ENCODE results near the gene ERCC3. TPM values are rescaled to one million over a fixed set of nuclear protein-coding genes. Genes with fewer than 3 reads are reported as not detected.
"Not testable (repeated sequence)": the region's sequence is repeated elsewhere in the genome, so short reads cannot be mapped to it uniquely, and the experiment has no call there.

ERCC3 gene
- total RNA-seq, 2 donors from 2014 or later = 33.5 to 43.5 TPM

DNA sequence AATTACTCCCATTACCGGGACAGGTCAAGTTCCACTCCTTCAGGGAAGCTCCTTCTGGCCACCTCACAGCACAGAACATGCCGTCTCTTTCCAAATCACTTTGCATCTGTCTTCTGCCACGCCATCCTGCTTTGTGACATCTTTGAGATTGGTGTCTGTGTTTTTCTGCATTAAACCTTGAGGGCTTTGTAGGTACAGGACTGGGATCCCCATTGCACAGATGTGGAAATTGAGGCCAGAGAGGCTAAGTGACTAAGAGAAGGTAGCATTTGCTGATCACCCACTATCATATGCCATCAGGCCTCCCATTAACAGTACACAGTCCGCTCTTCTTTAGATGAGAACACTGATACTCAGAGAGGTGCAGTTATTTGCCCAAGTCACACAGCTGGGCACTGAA lies 64.4 kb downstream of the ERCC3 start:
- peaks cover 2% of the 10 kb centered on the region for H3K9me3 ChIP-seq (ENCODE audit: control insufficient read depth, low read length, poor library complexity, severe bottlenecking)
- Mint-ChIP-seq H3K27me3 (peaks cover 34% of the 10 kb centered on the region), H3K27ac (no peak overlapping the region), H3K36me3 (ENCODE audit: low read depth) (peaks cover 3% of the 10 kb centered on the region), H3K4me1 (peaks cover 4% of the 10 kb centered on the region), H3K4me3 (no peak overlapping the region)
- DNase-seq (no peak), ATAC-seq (no peak)

- no peak overlapping the region for H3K27ac Mint-ChIP-seq
- peaks cover 46% of the 10 kb centered on the region for H3K27me3 Mint-ChIP-seq
- peaks cover 3% of the 10 kb centered on the region for H3K36me3 Mint-ChIP-seq (ENCODE audit: low read depth)
- peaks cover 2% of the 10 kb centered on the region for H3K9me3 ChIP-seq (ENCODE audit: control insufficient read depth, low read length, poor library complexity, severe bottlenecking)
- DNase-seq = no peak
- no peak for ATAC-seq
- peaks cover 5% of the 10 kb centered on the region for H3K4me1 Mint-ChIP-seq
- no peak overlapping the region for H3K4me3 Mint-ChIP-seq
Observed at GRCh38 chr2:127228102-127228501, 65.8 kb downstream of the ERCC3 start.

GRCh38 chr2:127227264-127227660 lies 66.7 kb downstream of the ERCC3 start:
- ATAC-seq; DNase-seq; H3K4me3 Mint-ChIP-seq; H3K27ac Mint-ChIP-seq; H3K9me3 ChIP-seq (ENCODE audit: control insufficient read depth, low read length, poor library complexity, severe bottlenecking); H3K4me1 Mint-ChIP-seq; H3K36me3 Mint-ChIP-seq (ENCODE audit: low read depth): not testable (repeated sequence)
- peaks cover 50% of the 10 kb centered on the region for H3K27me3 Mint-ChIP-seq

DNA sequence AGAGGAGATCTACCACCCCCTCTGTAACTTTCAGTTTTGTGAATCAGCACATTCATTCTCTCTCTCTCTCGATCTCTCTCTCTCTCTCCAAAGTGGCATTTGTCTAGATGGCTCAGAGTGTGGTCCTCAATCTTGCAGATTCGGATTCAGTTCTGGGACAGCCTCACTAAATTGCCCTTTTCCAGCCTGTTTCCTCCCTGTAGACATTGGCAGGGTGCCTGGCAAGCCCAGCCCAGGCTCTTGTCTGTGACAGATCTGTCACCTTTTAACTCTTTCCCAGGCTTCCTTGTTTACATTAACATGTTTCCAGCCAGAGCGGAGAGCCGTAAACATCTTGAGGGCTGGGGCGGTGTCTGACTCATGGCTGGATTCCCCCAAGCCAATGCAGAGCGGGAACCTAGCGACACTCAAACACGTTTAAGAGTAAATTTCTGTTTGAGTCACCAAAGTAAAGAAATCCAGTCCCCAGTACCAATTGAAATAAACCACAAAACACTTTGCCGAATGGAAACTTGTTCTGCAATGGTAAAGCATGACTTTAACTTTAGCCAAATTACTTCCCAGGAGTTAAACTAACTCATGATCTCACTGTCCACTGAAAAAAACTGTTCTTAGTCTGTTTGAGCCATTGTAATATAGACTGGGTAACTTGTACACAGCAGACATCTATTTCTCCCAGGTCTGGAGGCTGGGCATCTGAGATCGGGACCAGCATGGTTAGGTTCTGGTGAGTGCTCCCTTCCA lies 67.3 kb downstream of the ERCC3 start:
- Mint-ChIP-seq H3K4me3 (peak overlapping the region; percentile 31), H3K27ac (no peak overlapping the region), H3K36me3 (ENCODE audit: low read depth) (peaks cover 3% of the 10 kb centered on the region), H3K27me3 (peaks cover 50% of the 10 kb centered on the region), H3K4me1 (peaks cover 5% of the 10 kb centered on the region)
- ATAC-seq = no peak
- no peak for DNase-seq
- peaks cover 2% of the 10 kb centered on the region for H3K9me3 ChIP-seq (ENCODE audit: control insufficient read depth, low read length, poor library complexity, severe bottlenecking)

DNA sequence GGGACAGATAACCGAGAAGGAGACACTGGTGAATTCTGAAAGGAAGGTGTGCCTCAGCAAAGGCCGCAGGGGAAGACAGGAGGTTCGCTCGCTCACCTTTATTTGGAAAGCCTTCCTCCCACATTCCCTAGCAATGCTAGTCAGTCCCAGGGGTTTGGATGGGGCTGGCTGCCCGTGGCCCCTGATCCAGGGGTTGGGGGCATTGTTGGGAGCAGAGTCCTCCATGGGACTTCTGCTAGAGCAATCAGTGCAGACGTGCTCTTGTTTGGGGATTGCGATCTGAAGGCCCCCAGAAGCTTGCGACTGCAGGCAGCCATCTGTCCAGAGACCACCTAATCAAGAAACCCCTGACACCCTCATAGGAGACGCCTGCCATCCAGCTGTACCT lies 67.8 kb downstream of the ERCC3 start:
- peaks cover 3% of the 10 kb centered on the region for H3K36me3 Mint-ChIP-seq (ENCODE audit: low read depth)
- H3K27ac Mint-ChIP-seq = no peak overlapping the region
- peaks cover 2% of the 10 kb centered on the region for H3K9me3 ChIP-seq (ENCODE audit: control insufficient read depth, low read length, poor library complexity, severe bottlenecking)
- peak overlapping the region; percentile 31 for H3K4me3 Mint-ChIP-seq
- H3K4me1 Mint-ChIP-seq = peaks cover 5% of the 10 kb centered on the region
- DNase-seq = no peak
- ATAC-seq = no peak
- H3K27me3 Mint-ChIP-seq = peaks cover 50% of the 10 kb centered on the region

DNA sequence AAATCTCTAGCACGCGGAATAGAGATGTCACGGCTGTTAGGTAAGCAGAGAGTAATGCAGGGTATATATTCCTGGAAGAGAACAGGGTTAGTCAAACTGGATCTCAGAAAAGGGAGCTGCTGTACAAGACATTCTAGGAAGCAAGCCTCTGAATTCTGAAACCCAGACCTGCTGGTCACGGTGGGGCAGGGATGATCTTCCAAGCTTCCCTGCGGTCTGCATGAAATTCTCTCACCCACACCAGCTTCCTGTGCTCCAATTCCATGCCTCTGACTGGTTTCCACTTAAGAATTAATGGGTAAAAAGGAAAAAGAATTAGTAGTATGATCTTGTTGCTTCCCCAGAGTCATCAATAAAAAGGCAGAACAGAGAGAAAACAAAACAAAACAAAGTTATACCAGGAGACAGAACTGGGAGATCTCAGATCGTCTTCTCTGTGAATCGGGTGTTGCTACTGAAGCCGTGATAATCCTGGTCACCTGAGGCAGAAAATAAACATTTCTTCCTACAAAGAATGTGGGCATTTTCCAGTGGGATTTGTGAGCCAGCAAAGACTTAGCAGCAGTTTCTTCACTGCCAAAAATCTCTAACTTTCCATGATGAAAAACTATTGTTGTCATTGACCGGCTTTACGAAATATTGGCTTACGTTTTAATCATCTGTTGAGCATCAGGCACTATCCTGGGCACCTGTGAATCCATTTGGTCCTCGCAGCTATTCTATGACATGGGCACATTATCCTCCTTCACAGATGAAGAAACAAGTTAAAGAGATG lies 68.6 kb downstream of the ERCC3 start:
- Mint-ChIP-seq H3K27ac (no peak overlapping the region), H3K4me3 (no peak overlapping the region), H3K27me3 (peaks cover 56% of the 10 kb centered on the region), H3K36me3 (ENCODE audit: low read depth) (peaks cover 6% of the 10 kb centered on the region), H3K4me1 (peaks cover 10% of the 10 kb centered on the region)
- H3K9me3 ChIP-seq (ENCODE audit: control insufficient read depth, low read length, poor library complexity, severe bottlenecking) = peaks cover 2% of the 10 kb centered on the region
- no peak for ATAC-seq
- no peak for DNase-seq

GRCh38 chr2:127224135-127224534 lies 69.8 kb downstream of the ERCC3 start:
- H3K4me3 Mint-ChIP-seq; H3K27ac Mint-ChIP-seq; H3K9me3 ChIP-seq (ENCODE audit: control insufficient read depth, low read length, poor library complexity, severe bottlenecking); ATAC-seq; H3K36me3 Mint-ChIP-seq (ENCODE audit: low read depth); DNase-seq: not testable (repeated sequence)
- Mint-ChIP-seq H3K27me3 (peaks cover 64% of the 10 kb centered on the region), H3K4me1 (peaks cover 13% of the 10 kb centered on the region)

DNA sequence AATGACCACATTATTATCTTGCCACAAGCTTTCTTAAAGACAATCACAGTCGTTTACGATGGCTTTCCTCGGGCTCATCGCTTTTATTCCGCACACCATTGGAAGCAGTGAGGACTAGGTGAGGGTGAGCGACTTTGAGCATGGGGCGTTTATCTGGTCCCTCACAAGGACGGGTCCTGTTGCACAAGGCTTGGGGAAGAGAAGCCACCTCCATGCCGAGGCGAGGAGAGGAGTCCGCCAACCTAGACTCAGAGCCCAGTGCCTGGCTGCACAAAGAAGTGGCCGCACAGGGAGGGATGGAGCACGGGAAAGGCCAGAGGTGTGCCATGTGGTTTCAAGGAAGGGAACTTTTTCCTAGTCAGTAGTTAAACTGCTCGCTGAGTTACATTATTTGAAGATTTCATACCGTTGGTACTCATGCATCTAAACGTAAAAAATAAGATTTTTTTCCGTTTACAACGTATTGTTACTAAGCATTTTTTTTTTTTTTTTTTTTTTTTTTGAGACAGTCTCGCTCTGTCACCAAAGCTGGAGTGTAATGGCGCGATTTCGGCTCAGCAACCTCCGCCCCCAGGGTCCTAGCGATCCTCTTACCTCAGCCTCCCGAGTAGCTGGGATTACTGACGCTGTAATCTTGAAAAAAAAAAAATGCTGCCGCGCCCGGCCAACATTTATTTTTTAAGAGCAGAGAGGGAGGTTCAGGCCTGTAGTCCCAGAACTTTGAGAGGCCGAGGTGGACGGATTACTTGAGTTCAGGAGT lies 73.0 kb downstream of the ERCC3 start:
- Mint-ChIP-seq H3K36me3 (ENCODE audit: low read depth) (peaks cover 8% of the 10 kb centered on the region), H3K27me3 (peaks cover 74% of the 10 kb centered on the region), H3K4me3 (peak overlapping the region; percentile 85), H3K4me1 (peaks cover 15% of the 10 kb centered on the region), H3K27ac (no peak overlapping the region)
- no peaks in the 10 kb centered on the region for H3K9me3 ChIP-seq (ENCODE audit: control insufficient read depth, low read length, poor library complexity, severe bottlenecking)
- DNase-seq (no peak), ATAC-seq (no peak)

GRCh38 chr2:127220102-127220767 lies 73.7 kb downstream of the ERCC3 start, which contains the start of gene CYP27C1:
Gene CYP27C1, minus strand, starts transcription at chr2:127220299. Its CDS starts 29 bp downstream, at chr2:127220270.
- ATAC-seq = peak; percentile 32
- H3K4me3 Mint-ChIP-seq = peak within 1 kb of the TSS; percentile 85
- H3K4me1 Mint-ChIP-seq = peaks cover 15% of the 10 kb centered on the region

DNA sequence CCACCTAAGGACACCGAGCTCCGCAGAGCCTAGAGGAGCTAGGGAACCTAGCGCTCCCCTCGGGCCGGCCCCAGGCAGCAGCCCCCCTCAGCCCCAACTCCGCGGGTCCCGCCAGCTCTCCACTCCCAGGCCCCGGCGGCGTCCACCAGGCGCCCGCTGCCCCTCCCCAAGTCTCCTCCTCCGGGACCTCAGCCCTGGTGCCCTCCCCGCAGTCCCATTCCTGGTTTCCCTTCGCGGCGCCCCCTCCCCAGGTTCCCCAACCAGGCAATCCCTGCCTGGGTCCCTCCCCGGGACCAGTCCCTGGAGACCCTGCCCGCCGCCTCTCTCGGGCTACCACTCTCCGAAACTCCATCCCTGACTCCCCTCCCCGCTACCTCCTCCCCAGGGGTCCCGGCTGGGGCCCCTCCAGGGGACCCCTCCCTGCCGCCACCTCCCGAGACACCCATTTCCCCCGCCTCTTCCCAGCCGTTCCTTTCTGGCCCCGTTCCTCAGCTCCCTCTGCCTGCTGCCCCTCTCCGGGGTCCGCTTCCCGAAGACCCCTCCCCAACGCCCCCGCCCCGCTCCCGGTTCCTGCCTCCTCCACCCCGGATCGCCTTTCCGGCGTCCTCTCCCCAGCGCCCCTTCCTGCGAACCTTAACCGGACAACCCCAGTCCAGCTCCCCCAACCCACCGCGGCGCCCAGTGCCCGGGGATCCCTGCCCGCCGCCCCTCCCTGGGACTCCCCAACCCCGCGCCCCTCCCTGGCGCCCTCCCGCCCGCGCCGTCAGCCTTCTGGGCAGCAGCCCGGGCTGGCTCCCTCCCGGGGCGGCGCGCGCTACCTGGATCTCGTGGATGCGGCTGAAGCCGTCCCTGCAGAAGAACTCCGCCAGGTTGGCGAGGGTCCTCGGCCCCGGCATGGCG lies 74.5 kb downstream of the ERCC3 start:
- H3K27ac Mint-ChIP-seq = no peak overlapping the region
- H3K9me3 ChIP-seq (ENCODE audit: control insufficient read depth, low read length, poor library complexity, severe bottlenecking) = no peaks in the 10 kb centered on the region
- H3K27me3 Mint-ChIP-seq = peaks cover 61% of the 10 kb centered on the region
- DNase-seq = no peak
- peaks cover 8% of the 10 kb centered on the region for H3K36me3 Mint-ChIP-seq (ENCODE audit: low read depth)
- ATAC-seq = no peak
- H3K4me1 Mint-ChIP-seq = peaks cover 15% of the 10 kb centered on the region
- H3K4me3 Mint-ChIP-seq = peak overlapping the region; percentile 80

More at GRCh38 chr2:127220102-127220767, 73.7 kb downstream of the ERCC3 start, which contains the start of gene CYP27C1:
- no peaks in the 10 kb centered on the region for H3K9me3 ChIP-seq (ENCODE audit: control insufficient read depth, low read length, poor library complexity, severe bottlenecking)
- H3K27ac Mint-ChIP-seq = no peak within 1 kb of the TSS
- DNase-seq = no peak
- peaks cover 8% of the 10 kb centered on the region for H3K36me3 Mint-ChIP-seq (ENCODE audit: low read depth)
- peaks cover 67% of the 10 kb centered on the region for H3K27me3 Mint-ChIP-seq

DNA sequence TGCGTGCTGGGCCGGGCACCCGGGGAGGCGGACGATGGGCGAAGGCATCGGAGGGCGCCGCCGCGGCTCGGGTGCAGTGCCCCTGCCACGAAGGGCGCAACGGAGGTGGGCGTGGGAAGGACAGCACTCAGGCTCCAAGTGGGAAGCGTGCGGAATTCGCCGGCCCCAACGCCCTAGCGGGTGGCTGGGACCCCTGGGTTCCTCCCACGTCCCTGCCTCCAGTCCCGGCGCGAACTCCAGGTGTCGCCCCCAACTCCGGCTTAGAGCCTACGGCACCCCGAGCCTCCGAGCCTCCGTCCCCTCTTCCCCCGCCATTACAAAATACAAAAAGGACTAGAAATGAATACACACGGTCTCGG lies 75.2 kb downstream of the ERCC3 start:
- ATAC-seq = no peak
- peaks cover 55% of the 10 kb centered on the region for H3K27me3 Mint-ChIP-seq
- DNase-seq = no peak
- peaks cover 15% of the 10 kb centered on the region for H3K4me1 Mint-ChIP-seq
- H3K4me3 Mint-ChIP-seq = peak overlapping the region; percentile 80
- peaks cover 8% of the 10 kb centered on the region for H3K36me3 Mint-ChIP-seq (ENCODE audit: low read depth)
- no peak overlapping the region for H3K27ac Mint-ChIP-seq
- no peaks in the 10 kb centered on the region for H3K9me3 ChIP-seq (ENCODE audit: control insufficient read depth, low read length, poor library complexity, severe bottlenecking)
